ENCODE measurements around the gene PDCD7.

GRCh38 chr15:65156692-65157091, 23.1 kb upstream of the PDCD7 start:
- TF ChIP-seq, protein P1, sequence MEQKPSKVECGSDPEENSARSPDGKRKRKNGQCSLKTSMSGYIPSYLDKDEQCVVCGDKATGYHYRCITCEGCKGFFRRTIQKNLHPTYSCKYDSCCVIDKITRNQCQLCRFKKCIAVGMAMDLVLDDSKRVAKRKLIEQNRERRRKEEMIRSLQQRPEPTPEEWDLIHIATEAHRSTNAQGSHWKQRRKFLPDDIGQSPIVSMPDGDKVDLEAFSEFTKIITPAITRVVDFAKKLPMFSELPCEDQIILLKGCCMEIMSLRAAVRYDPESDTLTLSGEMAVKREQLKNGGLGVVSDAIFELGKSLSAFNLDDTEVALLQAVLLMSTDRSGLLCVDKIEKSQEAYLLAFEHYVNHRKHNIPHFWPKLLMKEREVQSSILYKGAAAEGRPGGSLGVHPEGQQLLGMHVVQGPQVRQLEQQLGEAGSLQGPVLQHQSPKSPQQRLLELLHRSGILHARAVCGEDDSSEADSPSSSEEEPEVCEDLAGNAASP (CRISPR knock-in tag; IDR thresholded peaks at IDR 0.05; ENCODE audit: borderline replicate concordance): no peak
- TF ChIP-seq RFX5 (IDR thresholded peaks at IDR 0.05; ENCODE audit: low read depth, low read length) (no peak), POLR2AphosphoS5 (IDR thresholded peaks at IDR 0.05; ENCODE audit: low read depth, low read length) (no peak)
- TF ChIP-seq, protein P2, sequence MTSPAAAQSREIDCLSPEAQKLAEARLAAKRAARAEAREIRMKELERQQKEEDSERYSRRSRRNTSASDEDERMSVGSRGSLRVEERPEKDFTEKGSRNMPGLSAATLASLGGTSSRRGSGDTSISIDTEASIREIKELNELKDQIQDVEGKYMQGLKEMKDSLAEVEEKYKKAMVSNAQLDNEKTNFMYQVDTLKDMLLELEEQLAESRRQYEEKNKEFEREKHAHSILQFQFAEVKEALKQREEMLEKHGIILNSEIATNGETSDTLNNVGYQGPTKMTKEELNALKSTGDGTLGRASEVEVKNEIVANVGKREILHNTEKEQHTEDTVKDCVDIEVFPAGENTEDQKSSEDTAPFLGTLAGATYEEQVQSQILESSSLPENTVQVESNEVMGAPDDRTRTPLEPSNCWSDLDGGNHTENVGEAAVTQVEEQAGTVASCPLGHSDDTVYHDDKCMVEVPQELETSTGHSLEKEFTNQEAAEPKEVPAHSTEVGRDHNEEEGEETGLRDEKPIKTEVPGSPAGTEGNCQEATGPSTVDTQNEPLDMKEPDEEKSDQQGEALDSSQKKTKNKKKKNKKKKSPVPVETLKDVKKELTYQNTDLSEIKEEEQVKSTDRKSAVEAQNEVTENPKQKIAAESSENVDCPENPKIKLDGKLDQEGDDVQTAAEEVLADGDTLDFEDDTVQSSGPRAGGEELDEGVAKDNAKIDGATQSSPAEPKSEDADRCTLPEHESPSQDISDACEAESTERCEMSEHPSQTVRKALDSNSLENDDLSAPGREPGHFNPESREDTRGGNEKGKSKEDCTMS (CRISPR knock-in tag; conservative IDR thresholded peaks at IDR 0.05): no peak
- TF ChIP-seq, protein P3, sequence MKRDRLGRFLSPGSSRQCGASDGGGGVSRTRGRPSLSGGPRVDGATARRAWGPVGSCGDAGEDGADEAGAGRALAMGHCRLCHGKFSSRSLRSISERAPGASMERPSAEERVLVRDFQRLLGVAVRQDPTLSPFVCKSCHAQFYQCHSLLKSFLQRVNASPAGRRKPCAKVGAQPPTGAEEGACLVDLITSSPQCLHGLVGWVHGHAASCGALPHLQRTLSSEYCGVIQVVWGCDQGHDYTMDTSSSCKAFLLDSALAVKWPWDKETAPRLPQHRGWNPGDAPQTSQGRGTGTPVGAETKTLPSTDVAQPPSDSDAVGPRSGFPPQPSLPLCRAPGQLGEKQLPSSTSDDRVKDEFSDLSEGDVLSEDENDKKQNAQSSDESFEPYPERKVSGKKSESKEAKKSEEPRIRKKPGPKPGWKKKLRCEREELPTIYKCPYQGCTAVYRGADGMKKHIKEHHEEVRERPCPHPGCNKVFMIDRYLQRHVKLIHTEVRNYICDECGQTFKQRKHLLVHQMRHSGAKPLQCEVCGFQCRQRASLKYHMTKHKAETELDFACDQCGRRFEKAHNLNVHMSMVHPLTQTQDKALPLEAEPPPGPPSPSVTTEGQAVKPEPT (CRISPR knock-in tag; IDR thresholded peaks at IDR 0.05; ENCODE audit: low read depth): no peak

All from HepG2 (cell line).